GM12878 (cell line): ENCODE results near the gene COL7A1.

Experiments used
- BHLHE40 ChIP-seq, 2 experiments: fragments of 450-650 bp in 1 of 2; IDR thresholded peaks; 2 replicates each; pipeline ENCODE4 v1.6.1; 2011 to 2017; ENCODE audit warnings: low read depth in 2 of 2, borderline replicate concordance in 1 of 2, improper control_type of control experiment in 1 of 2, low read length in 1 of 2, mild to moderate bottlenecking in 1 of 2
- TF ChIP-seq, protein P1 (sequence below), 3 experiments: IDR thresholded peaks in 2 of 3; conservative IDR thresholded peaks in 1 of 3; 2 replicates each; pipeline ENCODE4 v1.5.1; 2011; ENCODE audit warnings: low read depth in 3 of 3, low read length in 3 of 3, mild to moderate bottlenecking in 3 of 3, control low read depth in 2 of 3, moderate library complexity in 2 of 3, inconsistent platforms in 1 of 3, mixed read lengths in 1 of 3; ENCODE audit not compliant: control insufficient read depth in 2 of 3, insufficient read depth in 1 of 3; ENCODE audit errors: extremely low read depth in 1 of 3

DNA sequence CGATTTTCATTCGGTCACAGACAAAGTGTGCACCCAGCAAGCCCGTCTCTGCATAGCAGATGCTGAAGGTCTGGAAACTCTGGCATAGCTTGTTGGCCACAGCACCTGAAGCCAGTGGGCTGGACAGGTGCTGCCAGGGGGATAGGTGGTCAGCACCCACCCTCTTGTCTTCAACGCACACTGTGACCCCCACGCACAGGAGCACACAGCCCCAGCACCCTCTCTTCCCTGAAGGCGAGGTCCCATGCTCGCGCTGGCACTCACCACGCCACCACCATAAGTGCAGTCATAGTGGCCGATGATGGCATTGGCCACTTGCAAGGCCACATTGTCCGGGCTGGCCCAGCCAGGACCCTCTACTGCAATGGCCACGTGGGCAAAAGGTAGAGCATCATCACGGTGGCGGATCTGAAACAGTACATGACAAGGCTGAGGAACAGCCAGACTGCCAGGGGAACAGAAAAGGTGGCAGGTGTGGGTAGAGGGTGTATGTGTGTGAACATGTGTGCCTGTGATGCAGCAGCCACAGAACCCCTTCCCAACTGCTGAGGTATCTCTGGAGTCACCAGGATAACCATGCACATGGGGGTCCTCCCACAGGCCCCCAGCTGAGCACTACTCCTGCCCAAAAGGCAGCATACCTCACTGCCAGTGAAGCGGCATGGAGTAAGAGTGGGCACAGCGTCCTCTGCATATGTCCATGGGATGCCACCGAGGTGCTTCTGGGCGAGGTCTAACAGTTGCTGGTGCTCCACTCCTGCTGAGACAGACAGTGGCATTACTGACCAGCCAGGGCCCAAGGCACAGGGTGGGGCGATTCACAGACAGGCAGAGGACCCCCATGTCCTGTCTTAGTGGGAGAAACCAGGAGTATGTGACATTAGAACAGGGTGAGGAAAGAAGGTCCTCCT, 5.8 kb upstream of the COL7A1 start:
- no peak for TF ChIP-seq BHLHE40 (IDR thresholded peaks at IDR 0.05; ENCODE audit: borderline replicate concordance in 1 of 2, low read depth in 2 of 2, low read length in 1 of 2)
- TF ChIP-seq, protein P1, sequence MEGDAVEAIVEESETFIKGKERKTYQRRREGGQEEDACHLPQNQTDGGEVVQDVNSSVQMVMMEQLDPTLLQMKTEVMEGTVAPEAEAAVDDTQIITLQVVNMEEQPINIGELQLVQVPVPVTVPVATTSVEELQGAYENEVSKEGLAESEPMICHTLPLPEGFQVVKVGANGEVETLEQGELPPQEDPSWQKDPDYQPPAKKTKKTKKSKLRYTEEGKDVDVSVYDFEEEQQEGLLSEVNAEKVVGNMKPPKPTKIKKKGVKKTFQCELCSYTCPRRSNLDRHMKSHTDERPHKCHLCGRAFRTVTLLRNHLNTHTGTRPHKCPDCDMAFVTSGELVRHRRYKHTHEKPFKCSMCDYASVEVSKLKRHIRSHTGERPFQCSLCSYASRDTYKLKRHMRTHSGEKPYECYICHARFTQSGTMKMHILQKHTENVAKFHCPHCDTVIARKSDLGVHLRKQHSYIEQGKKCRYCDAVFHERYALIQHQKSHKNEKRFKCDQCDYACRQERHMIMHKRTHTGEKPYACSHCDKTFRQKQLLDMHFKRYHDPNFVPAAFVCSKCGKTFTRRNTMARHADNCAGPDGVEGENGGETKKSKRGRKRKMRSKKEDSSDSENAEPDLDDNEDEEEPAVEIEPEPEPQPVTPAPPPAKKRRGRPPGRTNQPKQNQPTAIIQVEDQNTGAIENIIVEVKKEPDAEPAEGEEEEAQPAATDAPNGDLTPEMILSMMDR (IDR thresholded peaks at IDR 0.05 in 2 of 3, conservative IDR thresholded peaks at IDR 0.05 in 1 of 3; ENCODE audit: control insufficient read depth in 2 of 3, extremely low read depth in 1 of 3, insufficient read depth in 1 of 3, low read depth in 3 of 3, low read length in 3 of 3): no peak
